Smooth muscle cell (in vitro differentiated cells): ENCODE data around the gene PRKG1. TPM values are rescaled to one million over a fixed set of nuclear protein-coding genes. Genes with fewer than 3 reads are reported as not detected.

Experiments
- DNase-seq: peaks from one replicate; lab custom pipeline; 2025; ENCODE audit not compliant: unreplicated experiment; lab: John Stamatoyannopoulos, UW
- H2AFZ ChIP-seq: fragments of 200-600 bp; sonication (generic); 2 replicates; pipeline ENCODE4 v1.6.0; 2016; ENCODE audit warnings: antibody characterized with exemption, low read depth, mild to moderate bottlenecking
- H3F3A ChIP-seq: fragments of 200-600 bp; sonication (generic); 2 replicates; pipeline ENCODE4 v1.6.0; 2017; ENCODE audit warnings: antibody characterized with exemption, low read depth
- H3K27ac ChIP-seq: fragments of 200-600 bp; sonication (generic); 2 replicates; pipeline ENCODE4 v1.5.1; 2016; ENCODE audit warnings: low read depth, mild to moderate bottlenecking
- H3K27me3 ChIP-seq: fragments of 200-600 bp; sonication (generic); 2 replicates; pipeline ENCODE4 v1.6.1; 2016; ENCODE audit warnings: low read depth, mild to moderate bottlenecking
- H3K36me3 ChIP-seq: fragments of 200-600 bp; sonication (generic); 2 replicates; pipeline ENCODE4 v1.5.1; 2016; ENCODE audit warnings: low read depth
- H3K4me1 ChIP-seq: fragments of 200-600 bp; sonication (generic); 2 replicates; pipeline ENCODE4 v1.5.1; 2016; ENCODE audit warnings: low read depth
- H3K4me2 ChIP-seq: fragments of 200-600 bp; sonication (generic); 2 replicates; pipeline ENCODE4 v1.6.0; 2016; ENCODE audit warnings: mild to moderate bottlenecking
- H3K4me3 ChIP-seq: fragments of 200-600 bp; sonication (generic); 2 replicates; pipeline ENCODE4 v1.5.1; 2016; ENCODE audit warnings: mild to moderate bottlenecking
- H3K79me2 ChIP-seq: fragments of 200-600 bp; sonication (generic); 2 replicates; pipeline ENCODE4 v1.6.0; 2016; ENCODE audit warnings: low read depth, mild to moderate bottlenecking
- H3K9ac ChIP-seq: fragments of 200-600 bp; sonication (generic); 2 replicates; pipeline ENCODE4 v1.6.0; 2016; ENCODE audit warnings: low read depth
- H3K9me3 ChIP-seq: fragments of 200-600 bp; sonication (generic); replicated peaks from 2 replicates; pipeline ENCODE4 v1.5.1; 2016; ENCODE audit warnings: low read depth
- H4K20me1 ChIP-seq: fragments of 200-600 bp; sonication (generic); 2 replicates; pipeline ENCODE4 v1.6.0; 2016; ENCODE audit warnings: low read depth
- WGBS: methylation state at CpG from one replicate; pipeline ENCODE4 v1.1.7; 2016; ENCODE audit warnings: low lambda C conversion rate; 5-methylcytosine and 5-hydroxymethylcytosine counted together
- polyA plus RNA-seq: library from polyadenylated mRNA; unstranded; fragments of >200 nt; fragmentation: Nextera tagmentation; extraction: Ambion mirVana; gene quantifications from 2 replicates; pipeline ENCODE4 v1.2.1, GENCODE V29; 2016
- total RNA-seq: library from RNA; depleted of rRNA; stranded (reverse); fragments of >200 nt; gene quantifications from 2 replicates; pipeline ENCODE4 v1.2.3, GENCODE V29; 2014
- TF ChIP-seq, protein P1 (sequence below): fragments of 200-600 bp; sonication (generic); IDR thresholded peaks from 2 replicates; pipeline ENCODE4 v1.5.1; 2017; ENCODE audit warnings: borderline replicate concordance, mild to moderate bottlenecking, antibody characterized with exemption; ENCODE audit not compliant: insufficient read depth, poor library complexity, severe bottlenecking

PRKG1 gene
- total and polyA plus RNA-seq, 2 experiments from 2014 or later, result 7.2 to 13.4 TPM

DNA sequence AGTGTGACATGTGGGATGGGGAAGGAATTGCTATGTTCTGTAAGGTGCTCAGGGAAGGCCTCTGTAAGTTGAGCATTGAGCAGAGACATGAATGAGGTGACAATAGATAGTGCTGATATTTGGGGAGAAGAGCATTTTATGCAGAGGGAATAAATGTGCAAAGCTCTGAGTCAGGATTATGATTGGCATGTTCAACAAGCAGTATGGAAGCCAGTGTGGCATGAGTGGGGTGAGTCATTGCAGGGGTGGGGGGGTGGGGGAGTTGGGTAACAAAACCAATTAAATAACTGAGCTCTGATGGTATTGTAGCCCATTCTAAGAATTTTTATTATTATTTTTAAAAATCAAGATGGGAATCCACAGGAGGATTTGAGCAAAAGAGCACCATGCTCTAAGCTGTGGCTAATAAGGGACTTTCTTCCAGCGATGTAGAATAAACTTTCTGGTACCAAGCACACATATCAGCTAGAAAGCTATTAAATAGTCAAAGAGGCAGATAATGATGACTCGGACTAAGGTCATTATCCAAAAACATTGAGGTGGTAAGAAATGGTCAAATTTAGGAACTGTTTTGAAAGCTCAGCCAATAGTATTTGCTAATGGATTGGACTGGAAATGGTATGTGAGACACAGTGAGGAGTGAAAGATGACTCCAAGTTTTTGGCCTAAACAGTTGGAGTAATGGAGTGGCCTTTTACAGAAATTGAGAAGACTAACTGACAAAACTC, 96.4 kb downstream of the PRKG1 start:
- WGBS, result 85% methylated on average over 2 of the region's 2 CpGs
- Histone ChIP-seq H3K27ac (no peak overlapping the region), H3K4me2 (no peak overlapping the region), H3K9ac (no peak overlapping the region), H2AFZ (no peak overlapping the region), H3F3A (no peaks in the 10 kb centered on the region), H3K9me3 (no peaks in the 10 kb centered on the region), H4K20me1 (no peaks in the 10 kb centered on the region), H3K4me3 (no peak overlapping the region), H3K4me1 (no peaks in the 10 kb centered on the region), H3K79me2 (no peaks in the 10 kb centered on the region), H3K27me3 (no peaks in the 10 kb centered on the region), H3K36me3 (no peaks in the 10 kb centered on the region)
- DNase-seq, result no peak
- TF ChIP-seq, protein P1, sequence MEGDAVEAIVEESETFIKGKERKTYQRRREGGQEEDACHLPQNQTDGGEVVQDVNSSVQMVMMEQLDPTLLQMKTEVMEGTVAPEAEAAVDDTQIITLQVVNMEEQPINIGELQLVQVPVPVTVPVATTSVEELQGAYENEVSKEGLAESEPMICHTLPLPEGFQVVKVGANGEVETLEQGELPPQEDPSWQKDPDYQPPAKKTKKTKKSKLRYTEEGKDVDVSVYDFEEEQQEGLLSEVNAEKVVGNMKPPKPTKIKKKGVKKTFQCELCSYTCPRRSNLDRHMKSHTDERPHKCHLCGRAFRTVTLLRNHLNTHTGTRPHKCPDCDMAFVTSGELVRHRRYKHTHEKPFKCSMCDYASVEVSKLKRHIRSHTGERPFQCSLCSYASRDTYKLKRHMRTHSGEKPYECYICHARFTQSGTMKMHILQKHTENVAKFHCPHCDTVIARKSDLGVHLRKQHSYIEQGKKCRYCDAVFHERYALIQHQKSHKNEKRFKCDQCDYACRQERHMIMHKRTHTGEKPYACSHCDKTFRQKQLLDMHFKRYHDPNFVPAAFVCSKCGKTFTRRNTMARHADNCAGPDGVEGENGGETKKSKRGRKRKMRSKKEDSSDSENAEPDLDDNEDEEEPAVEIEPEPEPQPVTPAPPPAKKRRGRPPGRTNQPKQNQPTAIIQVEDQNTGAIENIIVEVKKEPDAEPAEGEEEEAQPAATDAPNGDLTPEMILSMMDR, result no peak

DNA sequence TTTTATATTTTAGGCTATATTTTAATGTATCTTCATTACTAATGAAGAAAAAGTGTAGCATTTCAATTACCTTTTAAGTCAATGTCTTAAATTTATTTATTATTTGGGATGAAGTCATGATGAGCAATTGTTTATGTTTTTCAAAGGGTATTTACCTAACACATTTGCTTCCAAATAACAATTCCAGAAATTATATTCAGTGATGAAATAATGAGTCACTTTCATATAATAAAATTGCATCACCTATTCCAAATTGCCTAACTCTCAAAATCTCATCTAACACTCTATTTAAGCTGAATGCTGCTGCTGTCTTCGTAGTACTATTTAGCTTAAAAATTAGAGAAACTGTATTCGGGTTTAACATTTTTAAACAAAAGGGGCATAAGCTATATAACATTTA, 97.7 kb downstream of the PRKG1 start:
- Histone ChIP-seq H3K79me2 (no peaks in the 10 kb centered on the region), H2AFZ (no peak overlapping the region), H3K27me3 (no peaks in the 10 kb centered on the region), H3K4me2 (no peak overlapping the region), H3K4me3 (no peak overlapping the region), H4K20me1 (no peaks in the 10 kb centered on the region), H3K4me1 (no peaks in the 10 kb centered on the region), H3F3A (no peaks in the 10 kb centered on the region), H3K27ac (no peak overlapping the region), H3K9ac (no peak overlapping the region), H3K9me3 (no peaks in the 10 kb centered on the region), H3K36me3 (no peaks in the 10 kb centered on the region)
- 96% methylated on average over 2 of the region's 2 CpGs for WGBS
- DNase-seq, result no peak
- TF ChIP-seq, protein P1, result no peak

DNA sequence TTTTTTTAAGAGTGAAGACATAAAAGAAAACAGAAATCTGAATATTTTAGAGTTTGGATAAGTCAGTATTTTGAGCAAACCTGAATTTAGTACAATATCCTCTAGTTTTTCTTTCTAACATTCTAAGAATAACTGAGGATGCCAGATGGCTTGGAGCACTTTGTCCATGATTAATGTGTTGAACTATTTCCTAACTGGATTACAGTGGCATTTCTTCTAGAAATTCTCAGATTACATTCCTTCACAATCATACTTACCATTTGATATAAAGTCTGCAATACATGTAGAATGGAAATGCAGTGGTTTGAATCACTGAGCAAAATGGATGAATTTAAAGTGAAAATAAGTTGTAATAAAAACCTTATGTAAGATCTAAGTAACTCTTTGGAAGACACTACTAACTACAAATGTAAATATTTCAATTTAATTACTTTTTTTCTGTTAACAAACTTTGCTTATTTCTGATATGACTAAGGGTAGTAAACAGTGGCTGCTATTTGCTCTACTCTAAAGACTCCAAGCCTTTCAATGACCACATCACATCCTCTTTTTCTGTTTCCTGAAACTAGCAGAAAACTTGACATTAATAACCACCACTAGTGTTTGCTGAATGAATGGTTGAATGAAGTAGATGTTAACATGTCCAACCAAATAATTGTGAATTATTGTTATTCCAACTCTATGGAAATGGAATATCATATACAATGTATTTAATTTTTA, 102.8 kb downstream of the PRKG1 start:
- no peak overlapping the region for H3K9ac ChIP-seq
- no peaks in the 10 kb centered on the region for H3K27me3 ChIP-seq
- peak overlapping the region; percentile 67 for H3K4me2 ChIP-seq
- H2AFZ ChIP-seq, result no peak overlapping the region
- TF ChIP-seq, protein P1, result no peak
- no peak overlapping the region for H3K27ac ChIP-seq
- no peak for DNase-seq
- H3K79me2 ChIP-seq, result no peaks in the 10 kb centered on the region
- no peaks in the 10 kb centered on the region for H3K9me3 ChIP-seq
- no peaks in the 10 kb centered on the region for H3K4me1 ChIP-seq
- no peaks in the 10 kb centered on the region for H3F3A ChIP-seq
- no peak overlapping the region for H3K4me3 ChIP-seq
- no peaks in the 10 kb centered on the region for H3K36me3 ChIP-seq
- no peaks in the 10 kb centered on the region for H4K20me1 ChIP-seq
